CD8-positive, alpha-beta memory T cell (primary cell): ENCODE data around the gene ZNF93. TPM values are rescaled to one million over a fixed set of nuclear protein-coding genes. Genes with fewer than 3 reads are reported as not detected.
"Not testable (repeated sequence)": the region's sequence is repeated elsewhere in the genome, so short reads cannot be mapped to it uniquely, and the experiment has no call there.

Source experiments
- CTCF ChIA-PET: fragments of 350-600 bp; sonication (Branson Sonifier 250); formaldehyde crosslinking; loops from one replicate; lab custom pipeline; 2021; ENCODE audit warnings: antibody characterized with exemption; lab: Charles Lee
- POLR2A ChIA-PET: fragments of 350-600 bp; sonication (Branson Sonifier 250); formaldehyde crosslinking; loops from one replicate; lab custom pipeline; 2021; ENCODE audit warnings: antibody characterized with exemption; lab: Charles Lee
- DNase-seq, 5 donors: peaks; one replicate each; pipeline versions ENCODE4 v3.0.0 to v3.0.0-alpha.2; 2020 to 2022; ENCODE audit warnings: mixed read lengths in 1 of 5
- H3K27ac ChIP-seq: one replicate; pipeline ENCODE4 v1.7.0; 2013; ENCODE audit warnings: low read depth, mild to moderate bottlenecking, low read length, moderate library complexity
- H3K27me3 ChIP-seq: 2 replicates; pipeline ENCODE4 v1.7.0; 2013; ENCODE audit warnings: low read length, mild to moderate bottlenecking; ENCODE audit not compliant: insufficient read depth, poor library complexity, severe bottlenecking
- H3K36me3 ChIP-seq: 2 replicates; pipeline ENCODE4 v1.7.0; 2013; ENCODE audit warnings: mild to moderate bottlenecking, low read length, moderate library complexity; ENCODE audit not compliant: insufficient read depth
- H3K4me1 ChIP-seq: 2 replicates; pipeline ENCODE4 v1.7.0; 2013; ENCODE audit warnings: mild to moderate bottlenecking, low read length, moderate library complexity; ENCODE audit not compliant: insufficient read depth
- H3K4me3 ChIP-seq: 2 replicates; pipeline ENCODE4 v1.7.0; 2013; ENCODE audit warnings: mild to moderate bottlenecking, low read length
- H3K9me3 ChIP-seq: 2 replicates; pipeline ENCODE4 v1.7.0; 2013; ENCODE audit warnings: mild to moderate bottlenecking, low read length
- H3K27ac Mint-ChIP-seq, 8 donors: one replicate each; pipeline ENCODE4 v1.8.0; 2020 to 2021; ENCODE audit warnings: mixed read lengths in 8 of 8, mild to moderate bottlenecking in 6 of 8, inconsistent platforms in 3 of 8, moderate library complexity in 3 of 8
- H3K27me3 Mint-ChIP-seq, 2 donors: one replicate each; pipeline ENCODE4 v1.8.0; 2020 to 2021; ENCODE audit warnings: mixed read lengths in 2 of 2, mild to moderate bottlenecking in 1 of 2, moderate library complexity in 1 of 2
- H3K36me3 Mint-ChIP-seq, 3 donors: one replicate each; pipeline ENCODE4 v1.8.0; 2020 to 2021; ENCODE audit warnings: mixed read lengths in 3 of 3, inconsistent platforms in 1 of 3, mild to moderate bottlenecking in 1 of 3
- H3K4me1 Mint-ChIP-seq, 3 donors: one replicate each; pipeline ENCODE4 v1.8.0; 2020 to 2021; ENCODE audit warnings: mixed read lengths in 3 of 3, inconsistent platforms in 1 of 3, mild to moderate bottlenecking in 1 of 3
- H3K4me3 Mint-ChIP-seq, 7 donors: one replicate each; pipeline ENCODE4 v1.8.0; 2020 to 2021; ENCODE audit warnings: mixed read lengths in 7 of 7, mild to moderate bottlenecking in 6 of 7, moderate library complexity in 4 of 7, inconsistent platforms in 2 of 7
- H3K9me3 Mint-ChIP-seq, 5 donors: one replicate each; pipeline ENCODE4 v1.8.0; 2020 to 2022; ENCODE audit warnings: mixed read lengths in 5 of 5, mild to moderate bottlenecking in 3 of 5, moderate library complexity in 2 of 5, inconsistent platforms in 1 of 5
- polyA plus RNA-seq: library from polyadenylated mRNA; unstranded; fragments of 300-500 nt; fragmentation: Illumina TruSeq; gene quantifications from one replicate; pipeline ENCODE4 v1.2.3, GENCODE V29; 2021
- total RNA-seq, 2 experiments: library from RNA; stranded (reverse); gene quantifications; one replicate each; pipeline ENCODE4 v1.2.3, GENCODE V29; 2021

The ZNF93 gene
- total and polyA plus RNA-seq, 3 experiments from 2014 or later, result 7.9 to 9.1 (median 8.6) TPM

- no peaks in the 10 kb centered on the region for H3K4me1 ChIP-seq
- no peak overlapping the region for H3K4me3 ChIP-seq
- Mint-ChIP-seq H3K27me3 (peaks cover 0 to 1% of the 10 kb centered on the region in 2 donors), H3K4me1 (no peaks in the 10 kb centered on the region), H3K27ac (no peak overlapping the region), H3K36me3 (peaks cover 0 to 24% (median 0%) of the 10 kb centered on the region in 3 donors), H3K9me3 (peaks cover 29 to 30% (median 30%) of the 10 kb centered on the region in 5 donors), H3K4me3 (no peak overlapping the region)
- no peaks in the 10 kb centered on the region for H3K36me3 ChIP-seq
- H3K27ac ChIP-seq, result no peak overlapping the region
- no peaks in the 10 kb centered on the region for H3K27me3 ChIP-seq
- DNase-seq, result no peak
- H3K9me3 ChIP-seq, result peaks cover 20% of the 10 kb centered on the region
- POLR2A ChIA-PET, result no interaction called here
- CTCF ChIA-PET, result no interaction called here
Observed at GRCh38 chr19:19964416-19964815, 63.7 kb downstream of the ZNF93 start.

GRCh38 chr19:19966126-19966525 is 65.4 kb downstream of the ZNF93 start:
- POLR2A ChIA-PET, H3K27ac ChIP-seq, CTCF ChIA-PET, H3K4me1 Mint-ChIP-seq, H3K4me3 Mint-ChIP-seq, H3K27me3 Mint-ChIP-seq, H3K27me3 ChIP-seq, H3K27ac Mint-ChIP-seq, H3K4me3 ChIP-seq, DNase-seq, H3K4me1 ChIP-seq, H3K36me3 ChIP-seq: not testable (repeated sequence)
- peaks cover 0 to 26% (median 0%) of the 10 kb centered on the region in 3 donors for H3K36me3 Mint-ChIP-seq
- H3K9me3 Mint-ChIP-seq, result peaks cover 32 to 37% (median 35%) of the 10 kb centered on the region in 5 donors
- peaks cover 20% of the 10 kb centered on the region for H3K9me3 ChIP-seq

DNA sequence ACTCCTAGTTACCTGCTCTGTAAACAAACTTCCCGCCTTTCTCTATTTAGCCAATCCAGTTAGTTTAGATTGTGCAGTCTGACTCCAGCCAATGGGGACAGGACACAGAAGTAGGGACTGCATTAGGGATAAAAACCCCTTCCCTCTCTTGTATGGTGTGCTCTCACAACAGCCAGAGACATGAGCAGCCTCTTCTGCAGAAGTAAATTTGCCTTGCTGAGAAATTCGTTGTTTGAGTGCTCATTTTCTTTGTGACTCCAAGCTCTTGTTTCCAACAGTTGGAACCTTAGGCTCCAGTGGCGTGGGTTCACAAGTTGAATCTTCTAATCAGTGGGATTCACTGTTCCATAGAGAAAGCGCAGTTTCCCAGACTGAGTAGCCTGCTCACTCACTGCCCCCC is 66.1 kb downstream of the ZNF93 start:
- no peak for DNase-seq
- ChIA-PET CTCF (no interaction called here), POLR2A (no interaction called here)
- Histone ChIP-seq H3K9me3 (peaks cover 20% of the 10 kb centered on the region), H3K27ac (no peak overlapping the region), H3K27me3 (no peaks in the 10 kb centered on the region), H3K36me3 (no peaks in the 10 kb centered on the region), H3K4me1 (no peaks in the 10 kb centered on the region), H3K4me3 (no peak overlapping the region)
- no peak overlapping the region for H3K4me3 Mint-ChIP-seq
- H3K9me3 Mint-ChIP-seq, result peaks cover 32 to 41% (median 36%) of the 10 kb centered on the region in 5 donors
- peaks cover 0 to 26% (median 1%) of the 10 kb centered on the region in 3 donors for H3K36me3 Mint-ChIP-seq
- H3K27ac Mint-ChIP-seq, result peak overlapping the region in 1 of 8 donors; percentile 10
- H3K4me1 Mint-ChIP-seq, result no peaks in the 10 kb centered on the region
- peaks cover 3 to 4% of the 10 kb centered on the region in 2 donors for H3K27me3 Mint-ChIP-seq

Other genes with a start within 250 kb of the ZNF93 start
- gene ATP13A1, start 237.3 kb upstream of the ZNF93 start, total RNA-seq, result 10 to 100 TPM; 92.1 to 93.6 TPM
- 41.7 TPM for gene ATP13A1, start 237.3 kb upstream of the ZNF93 start, polyA plus RNA-seq
- gene ZNF101, start 232.1 kb upstream of the ZNF93 start, total RNA-seq, result 10 to 100 TPM; 73.6 to 74.0 TPM
- gene ZNF101, start 232.1 kb upstream of the ZNF93 start, polyA plus RNA-seq, result 103 TPM
- gene ZNF14, start 167.8 kb upstream of the ZNF93 start, total RNA-seq, result 1 to 10 TPM; 7.4 to 7.8 TPM
- gene ZNF14, start 167.8 kb upstream of the ZNF93 start, polyA plus RNA-seq, result 8.9 TPM
- 10 to 100 TPM; 27.8 to 28.3 TPM for gene ZNF506, start 79.2 kb upstream of the ZNF93 start, total RNA-seq
- gene ZNF506, start 79.2 kb upstream of the ZNF93 start, polyA plus RNA-seq, result 26.9 TPM
- 10 to 100 TPM; 14.0 to 16.1 TPM for gene ZNF253, start 35.1 kb upstream of the ZNF93 start, total RNA-seq
- 6.8 TPM for gene ZNF253, start 35.1 kb upstream of the ZNF93 start, polyA plus RNA-seq
- gene ZNF682, start 138.6 kb downstream of the ZNF93 start, total RNA-seq, result 10 to 100 TPM in 1 of 2 experiments, 1 to 10 TPM in 1; 9.6 to 10.3 TPM
- 4.5 TPM for gene ZNF682, start 138.6 kb downstream of the ZNF93 start, polyA plus RNA-seq
- gene ZNF90, start 177.1 kb downstream of the ZNF93 start, total RNA-seq, result 10 to 100 TPM; 11.9 to 12.8 TPM
- 1.8 TPM for gene ZNF90, start 177.1 kb downstream of the ZNF93 start, polyA plus RNA-seq